ENCODE results near the gene PRKACG. TPM values are rescaled to one million over a fixed set of nuclear protein-coding genes. Genes with fewer than 3 reads are reported as not detected.

The PRKACG gene
- total and polyA plus RNA-seq, 2 experiments from 2014 or later = not detected

DNA sequence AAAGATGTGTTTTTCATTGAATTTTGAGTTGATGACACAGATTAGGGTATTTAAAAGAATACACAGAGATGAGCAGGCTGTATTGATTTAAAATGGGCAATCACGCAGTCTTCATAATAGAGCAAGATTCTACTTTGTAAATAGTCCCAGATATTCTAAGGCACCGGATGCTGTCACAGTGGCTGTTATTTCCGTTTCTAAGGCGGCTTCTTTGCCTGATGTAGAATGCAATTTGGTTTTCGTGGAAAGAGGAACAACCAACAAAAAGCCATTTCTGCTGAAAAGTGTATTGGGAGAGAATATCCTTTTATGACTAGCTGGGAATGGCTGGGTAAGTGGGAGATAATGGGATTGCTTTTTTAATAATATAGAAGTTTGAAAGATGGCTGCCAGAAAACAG is 17.5 kb downstream of the PRKACG start:
- H3K27me3 ChIP-seq (ENCODE audit: insufficient read depth) = no peaks in the 10 kb centered on the region
- no peak overlapping the region for H3K4me2 ChIP-seq
- Mint-ChIP-seq H3K27ac (no peak overlapping the region), H3K27me3 (ENCODE audit: insufficient read depth, low read depth, poor library complexity) (peaks cover 1% of the 10 kb centered on the region), H3K4me1 (peaks cover 36% of the 10 kb centered on the region), H3K4me3 (no peak overlapping the region), H3K36me3 (ENCODE audit: low read depth) (no peaks in the 10 kb centered on the region; the same call in 2 of the 3 replicates), H3K9me3 (no peaks in the 10 kb centered on the region)
- H4K20me1 ChIP-seq (replicated peaks; ENCODE audit: insufficient read depth) = no peaks in the 10 kb centered on the region
- no peak overlapping the region for H2AFZ ChIP-seq
- no peak for DNase-seq (ENCODE audit: low spot score)
- H3K27ac ChIP-seq (ENCODE audit: low read depth) = no peak overlapping the region
- no peaks in the 10 kb centered on the region for H3K36me3 ChIP-seq (ENCODE audit: insufficient read depth)
- no peaks in the 10 kb centered on the region for H3K79me2 ChIP-seq (replicated peaks; ENCODE audit: insufficient read depth)
- H3K4me1 ChIP-seq (ENCODE audit: insufficient read depth) = peaks cover 27% of the 10 kb centered on the region
- H3K9me2 ChIP-seq (ENCODE audit: insufficient read depth) = no peaks in the 10 kb centered on the region
- no peak overlapping the region for H3K4me3 ChIP-seq
- H3F3A ChIP-seq (replicated peaks; ENCODE audit: low read depth) = no peaks in the 10 kb centered on the region; the same call in 1 of the 2 replicates
- TF ChIP-seq REST (IDR thresholded peaks at IDR 0.05; ENCODE audit: unreplicated experiment) (no peak), EZH2 (IDR thresholded peaks at IDR 0.05; ENCODE audit: low read depth, unreplicated experiment) (no peak), STAT1 (IDR thresholded peaks at IDR 0.05; ENCODE audit: unreplicated experiment) (no peak), ZNF462 (CRISPR knock-in tag; IDR thresholded peaks at IDR 0.05) (no peak), ZNF114 (CRISPR knock-in tag; IDR thresholded peaks at IDR 0.05) (no peak), EZH2phosphoT487 (IDR thresholded peaks at IDR 0.05; ENCODE audit: unreplicated experiment) (no peak), ZNF331 (CRISPR knock-in tag; IDR thresholded peaks at IDR 0.05; ENCODE audit: low read depth) (no peak)
- no peak for ATAC-seq
